Activated CD4-positive, alpha-beta T cell treated with anti-CD3 and anti-CD28 coated beads, Interleukin-10, Interleukin-2, amounts not matched to agents 100 ng/mL and 50 ng/mL, durations not matched to agents 16 hours and 8 hours (primary cell): Measurements from ENCODE around the gene MPP7.
"Not testable (repeated sequence)": the region's sequence is repeated elsewhere in the genome, so short reads cannot be mapped to it uniquely, and the experiment has no call there.

Source experiments
- DNase-seq: peaks from one replicate; pipeline ENCODE4 v3.0.0-alpha.2; 2020

Gene MPP7

GRCh38 chr10:28302638-28303488 lies at the start of gene MPP7:
Gene MPP7 (minus strand): TSS chr10:28303064. CDS start chr10:28238604, 64,460 bp downstream.
- DNase-seq, result peak; percentile 98

GRCh38 chr10:28349892-28350291 lies 47.0 kb upstream of the MPP7 start:
- DNase-seq, result no peak

GRCh38 chr10:28343987-28344895 lies 41.4 kb upstream of the MPP7 start:
- no peak for DNase-seq

DNA sequence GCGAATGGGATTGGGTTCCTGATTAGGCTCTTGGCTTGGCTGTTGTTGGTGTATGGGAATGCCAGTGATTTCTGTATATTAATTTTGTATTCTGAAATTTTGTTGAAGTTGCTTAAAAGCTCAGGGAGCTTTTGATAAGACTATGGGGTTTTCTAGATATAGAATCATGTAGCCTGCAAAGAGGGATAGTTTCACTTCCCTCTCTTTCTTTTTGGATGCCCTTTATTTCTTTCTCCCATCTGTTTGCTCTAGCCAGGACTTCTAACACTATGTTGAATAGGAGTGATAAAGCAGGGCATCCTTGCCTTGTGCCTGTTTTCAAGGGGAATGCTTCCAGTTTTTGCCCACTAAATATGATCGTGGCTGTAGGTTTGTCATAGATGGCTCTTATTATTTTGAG lies 40.4 kb upstream of the MPP7 start:
- no peak for DNase-seq

- DNase-seq, result not testable (repeated sequence)
Observed at GRCh38 chr10:28341679-28342078, 38.8 kb upstream of the MPP7 start.

GRCh38 chr10:28332726-28333125 lies 29.9 kb upstream of the MPP7 start:
- peak; percentile 13 for DNase-seq

DNA sequence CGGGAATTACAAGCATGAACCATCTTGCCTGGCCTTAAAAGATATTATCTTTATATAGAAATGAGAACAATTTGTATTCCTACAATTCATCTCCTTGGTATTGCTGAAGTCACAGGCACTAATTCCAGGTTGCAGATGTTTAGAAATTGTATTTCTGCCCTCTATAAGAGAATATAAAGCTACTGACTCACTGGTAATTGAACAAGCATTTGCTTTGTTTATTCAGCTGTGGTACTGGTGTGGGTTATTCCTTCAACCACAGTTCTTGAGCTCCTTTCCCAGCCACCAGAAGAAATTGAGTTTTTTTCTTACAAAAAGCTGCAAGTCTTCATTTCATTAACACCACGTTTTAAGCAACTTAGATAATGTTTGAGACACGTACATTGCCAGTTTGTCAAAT lies 29.0 kb upstream of the MPP7 start:
- DNase-seq, result no peak

DNA sequence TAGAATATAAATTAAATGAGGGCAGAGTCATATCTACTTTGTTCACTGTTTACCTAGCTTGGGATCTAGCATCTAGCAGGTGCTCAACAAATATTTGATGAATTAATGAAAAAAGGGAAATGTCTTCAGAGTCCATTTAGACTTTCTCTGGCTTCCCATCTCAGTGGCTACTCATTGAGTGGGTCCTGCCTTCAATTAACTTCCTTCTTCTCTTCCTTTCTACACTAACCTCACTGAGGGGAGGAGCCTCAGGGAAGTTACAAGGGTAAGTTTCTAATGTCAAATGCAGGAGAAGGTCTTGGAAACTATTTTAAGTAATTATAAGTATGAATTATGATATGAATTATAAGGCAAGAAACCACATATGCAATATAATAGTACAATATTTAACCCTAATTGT lies 28.2 kb upstream of the MPP7 start:
- no peak for DNase-seq

GRCh38 chr10:28328346-28328745 lies 25.5 kb upstream of the MPP7 start:
- DNase-seq, result no peak

- no peak for DNase-seq
Observed at GRCh38 chr10:28327491-28327880, 24.6 kb upstream of the MPP7 start.

GRCh38 chr10:28326516-28327490 lies 23.9 kb upstream of the MPP7 start:
- DNase-seq, result no peak

DNA sequence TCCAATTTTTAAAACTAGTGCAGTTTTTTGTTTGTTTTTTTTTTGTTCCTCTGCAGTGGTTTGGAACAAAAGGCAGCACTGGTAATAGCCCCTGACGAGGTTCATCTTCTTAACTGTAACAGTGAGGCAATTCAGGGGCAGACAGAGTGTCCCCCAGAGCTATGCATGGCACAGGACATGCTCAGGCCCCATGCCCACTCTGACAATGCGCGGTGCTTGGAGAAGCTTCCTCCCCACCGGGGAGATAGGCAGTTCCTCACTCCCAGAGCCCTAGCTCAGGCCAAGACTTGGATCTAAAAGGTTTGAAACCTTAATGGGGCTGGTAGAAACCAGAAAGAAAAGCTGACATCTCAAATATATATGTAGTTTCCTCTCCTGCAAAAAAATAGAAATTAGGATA lies 17.9 kb upstream of the MPP7 start:
- no peak for DNase-seq

GRCh38 chr10:28320090-28320489 lies 17.2 kb upstream of the MPP7 start:
- no peak for DNase-seq

- not testable (repeated sequence) for DNase-seq
Observed at GRCh38 chr10:28319061-28319460, 16.2 kb upstream of the MPP7 start.

DNA sequence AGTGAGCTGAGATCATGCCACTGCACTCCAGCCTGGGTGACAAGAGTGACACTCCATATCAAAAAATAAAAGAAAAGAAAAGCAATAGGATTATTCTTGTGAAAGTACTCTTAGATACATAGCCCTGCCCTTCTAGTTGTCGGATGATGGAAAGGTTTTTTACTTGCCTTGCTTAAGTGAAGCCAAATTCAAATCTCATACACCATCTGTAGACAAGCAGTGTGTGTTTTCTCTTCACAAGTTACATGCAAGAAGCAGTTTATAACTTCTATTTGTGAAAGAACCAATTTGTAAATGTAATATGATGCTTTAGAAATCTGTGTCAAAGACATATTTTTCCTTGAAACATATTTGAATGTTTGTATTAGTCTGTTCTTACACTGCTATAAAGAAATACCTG lies 15.8 kb upstream of the MPP7 start:
- DNase-seq, result no peak

GRCh38 chr10:28317760-28318159 lies 14.9 kb upstream of the MPP7 start:
- DNase-seq, result no peak

GRCh38 chr10:28316696-28317095 lies 13.8 kb upstream of the MPP7 start:
- DNase-seq, result no peak

DNA sequence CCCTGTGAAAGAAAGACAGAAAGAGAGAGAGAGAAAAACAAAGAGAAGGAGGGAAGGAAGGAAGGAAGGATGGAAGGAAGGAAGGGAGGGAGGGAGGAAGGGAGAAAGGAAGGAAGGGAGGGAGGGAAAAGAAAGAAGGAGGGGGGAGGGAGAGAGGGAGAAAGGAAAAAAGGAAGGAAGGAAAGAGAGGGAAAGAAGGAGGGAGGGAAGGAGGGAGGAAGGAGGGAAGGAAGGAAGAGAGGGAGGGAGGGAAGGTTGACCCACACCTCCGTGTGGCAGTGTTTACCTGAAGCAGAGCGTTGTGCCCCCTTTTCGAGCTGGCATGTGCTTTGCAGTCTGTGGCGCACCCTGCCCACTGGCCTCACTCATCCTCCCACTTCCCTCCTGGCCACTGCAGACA lies 12.3 kb upstream of the MPP7 start:
- no peak for DNase-seq

DNA sequence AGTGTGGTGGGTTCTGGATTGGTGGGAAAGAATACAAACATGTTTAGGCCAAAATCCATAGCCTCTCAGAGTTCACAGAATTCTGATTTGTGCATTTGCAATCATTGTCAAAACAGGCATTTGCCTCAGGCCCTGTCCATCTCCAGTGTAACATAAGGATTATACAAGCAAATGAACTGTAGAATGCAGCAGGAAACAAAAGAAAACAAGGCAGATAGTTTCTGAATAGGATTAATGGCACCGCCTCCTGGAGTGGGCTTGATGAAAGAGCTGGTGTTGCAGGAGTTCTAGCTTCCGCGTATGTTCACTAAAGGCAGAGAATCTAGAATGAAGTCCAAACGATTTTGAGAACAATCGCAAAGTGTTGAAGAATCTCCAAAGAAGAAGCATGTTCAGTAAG lies 11.3 kb upstream of the MPP7 start:
- DNase-seq, result no peak

DNA sequence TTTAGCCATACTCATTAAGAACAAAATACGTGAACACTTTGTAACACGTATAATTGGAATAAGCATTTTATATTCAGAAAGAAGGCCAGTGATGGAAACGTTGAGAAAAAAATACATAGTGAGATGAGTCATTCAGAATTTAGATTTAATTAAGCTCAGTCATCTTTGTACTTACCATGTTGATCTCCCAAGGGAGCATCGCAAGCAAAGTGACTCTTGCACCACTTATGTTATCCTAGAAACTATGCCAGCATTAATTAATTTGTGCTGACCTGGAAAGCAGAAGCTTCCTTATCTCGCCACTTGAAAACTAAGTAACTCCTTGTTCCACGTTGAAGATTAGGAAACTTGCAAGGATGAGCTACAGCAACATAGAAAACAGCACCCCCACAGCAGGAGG lies 9.7 kb upstream of the MPP7 start:
- no peak for DNase-seq

DNA sequence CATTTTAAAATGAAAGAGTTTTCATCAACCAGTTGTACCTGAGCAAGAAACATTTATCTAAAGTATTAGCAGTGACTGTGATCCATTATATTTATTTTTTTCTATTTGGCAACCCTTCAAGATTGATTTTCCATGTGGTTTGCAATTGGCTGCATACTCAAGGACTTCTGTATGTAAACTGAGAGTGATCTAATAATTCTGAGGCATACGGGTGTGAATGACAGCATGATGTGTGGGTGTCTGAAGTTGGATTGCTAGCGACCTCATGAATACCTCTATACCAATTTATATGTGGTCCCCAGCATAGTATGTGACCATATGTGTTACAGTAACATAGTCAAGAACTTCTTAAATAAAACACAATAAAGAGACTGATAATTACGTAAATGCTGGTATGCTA lies 8.2 kb upstream of the MPP7 start:
- no peak for DNase-seq

- no peak for DNase-seq
Observed at GRCh38 chr10:28307267-28307666, 4.4 kb upstream of the MPP7 start.

- DNase-seq, result no peak
Observed at GRCh38 chr10:28305553-28305952, 2.7 kb upstream of the MPP7 start.
